Coronary artery (tissue), 2 donors: ENCODE measurements around the gene BMPR1A.
A peak's percentile ranks its signal among the peaks of the same experiment; 100 is the strongest.
"Not testable (repeated sequence)": the region's sequence is repeated elsewhere in the genome, so short reads cannot be mapped to it uniquely, and the experiment has no call there.

Experiments
- DNase-seq: peaks from one replicate; pipeline ENCODE4 v3.0.0-alpha.2; 2017; ENCODE audit warnings: low spot score
- H3K27ac ChIP-seq, 2 donors: fragments of 200-600 bp; sonication (generic); one replicate each; pipeline ENCODE4 v1.5.1; 2016 to 2019
- H3K4me3 ChIP-seq: fragments of 200-600 bp; sonication (generic); 2 replicates; pipeline ENCODE4 v1.5.1; 2016; ENCODE audit warnings: mild to moderate bottlenecking, moderate library complexity
- TF ChIP-seq, protein P1 (sequence below): fragments of 200-600 bp; sonication (generic); IDR thresholded peaks from one replicate; pipeline ENCODE4 v1.5.1; 2019; ENCODE audit warnings: antibody characterized with exemption

Gene BMPR1A

DNA sequence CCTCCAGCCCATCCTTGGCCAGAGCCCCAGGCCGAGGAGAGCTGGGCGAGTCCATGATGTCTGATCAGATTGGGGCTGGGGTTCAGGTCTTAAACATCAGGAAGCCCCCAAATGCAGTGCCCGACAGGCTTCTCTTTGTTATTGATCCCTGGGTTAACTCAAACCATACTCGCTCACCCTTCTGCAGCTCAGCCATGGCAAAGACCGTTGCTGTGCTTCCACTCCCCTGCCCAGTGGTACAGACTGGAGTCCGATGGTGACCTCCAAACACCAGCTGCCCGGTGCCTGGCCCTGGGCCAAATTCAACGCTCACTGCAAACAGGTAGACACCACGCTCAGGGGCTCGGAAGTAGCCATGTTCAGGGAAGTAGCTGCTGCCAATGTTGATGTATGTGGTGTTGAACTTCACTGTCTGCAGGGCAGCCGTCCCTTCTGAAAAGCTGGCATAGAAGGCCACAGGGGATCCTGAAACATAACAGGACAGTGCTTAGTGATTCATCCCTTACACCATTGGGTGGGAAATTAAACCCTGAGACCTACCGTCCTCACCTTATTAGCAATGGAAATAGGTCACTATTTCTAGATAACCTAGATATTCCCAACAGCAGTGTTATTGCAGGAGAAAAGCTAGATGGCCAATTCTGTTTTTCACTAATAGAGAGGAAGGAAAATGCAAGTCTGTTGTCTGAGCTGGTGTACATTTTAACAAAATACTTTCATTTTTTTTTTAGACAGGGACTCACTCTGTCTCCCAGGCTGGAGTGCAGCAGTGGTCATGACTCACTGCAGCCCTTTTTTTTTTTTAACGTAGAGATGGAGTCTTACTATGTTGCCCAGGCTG is 180.5 kb downstream of the BMPR1A start:
- H3K4me3 ChIP-seq: no peak overlapping the region
- H3K27ac ChIP-seq: peak overlapping the region; percentile 6 to 48
- DNase-seq: peak; percentile 69
- TF ChIP-seq, protein P1, sequence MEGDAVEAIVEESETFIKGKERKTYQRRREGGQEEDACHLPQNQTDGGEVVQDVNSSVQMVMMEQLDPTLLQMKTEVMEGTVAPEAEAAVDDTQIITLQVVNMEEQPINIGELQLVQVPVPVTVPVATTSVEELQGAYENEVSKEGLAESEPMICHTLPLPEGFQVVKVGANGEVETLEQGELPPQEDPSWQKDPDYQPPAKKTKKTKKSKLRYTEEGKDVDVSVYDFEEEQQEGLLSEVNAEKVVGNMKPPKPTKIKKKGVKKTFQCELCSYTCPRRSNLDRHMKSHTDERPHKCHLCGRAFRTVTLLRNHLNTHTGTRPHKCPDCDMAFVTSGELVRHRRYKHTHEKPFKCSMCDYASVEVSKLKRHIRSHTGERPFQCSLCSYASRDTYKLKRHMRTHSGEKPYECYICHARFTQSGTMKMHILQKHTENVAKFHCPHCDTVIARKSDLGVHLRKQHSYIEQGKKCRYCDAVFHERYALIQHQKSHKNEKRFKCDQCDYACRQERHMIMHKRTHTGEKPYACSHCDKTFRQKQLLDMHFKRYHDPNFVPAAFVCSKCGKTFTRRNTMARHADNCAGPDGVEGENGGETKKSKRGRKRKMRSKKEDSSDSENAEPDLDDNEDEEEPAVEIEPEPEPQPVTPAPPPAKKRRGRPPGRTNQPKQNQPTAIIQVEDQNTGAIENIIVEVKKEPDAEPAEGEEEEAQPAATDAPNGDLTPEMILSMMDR: no peak

DNA sequence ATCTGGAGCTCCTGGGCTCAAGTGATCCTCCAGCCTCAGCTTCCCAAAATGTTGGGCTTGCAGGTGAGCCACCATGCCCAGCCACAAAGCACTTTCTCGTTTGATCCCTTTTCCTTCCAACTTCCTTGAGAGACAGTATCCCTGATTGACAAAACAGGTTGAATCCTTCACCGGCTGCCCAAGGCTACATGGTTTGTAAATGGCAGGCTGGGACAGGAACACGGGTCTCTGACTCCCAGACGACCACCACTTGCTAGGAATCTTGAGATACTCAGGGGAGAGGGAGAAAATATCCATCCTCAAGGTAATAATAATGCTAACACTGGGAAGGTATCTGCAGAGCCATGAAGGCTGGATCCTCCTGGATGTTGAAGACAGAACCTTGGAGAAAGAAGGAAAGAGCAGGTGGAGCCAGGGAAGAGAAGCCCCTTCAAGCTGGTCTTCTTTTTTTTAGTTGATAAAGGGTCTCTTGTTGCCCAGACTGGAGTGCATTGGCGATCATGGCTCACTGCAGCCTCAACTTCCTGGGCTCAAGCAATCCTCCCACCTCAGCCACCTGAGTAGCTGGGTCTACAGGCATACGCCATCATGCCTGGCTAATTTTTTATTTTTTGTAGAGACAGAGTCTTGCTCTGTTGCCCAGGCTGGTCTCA is 181.2 kb downstream of the BMPR1A start:
- Histone ChIP-seq H3K4me3 (no peak overlapping the region), H3K27ac (peak overlapping the region in 1 of 2 donors; percentile 51)
- DNase-seq: peak; percentile 52
- TF ChIP-seq, protein P1: no peak

DNA sequence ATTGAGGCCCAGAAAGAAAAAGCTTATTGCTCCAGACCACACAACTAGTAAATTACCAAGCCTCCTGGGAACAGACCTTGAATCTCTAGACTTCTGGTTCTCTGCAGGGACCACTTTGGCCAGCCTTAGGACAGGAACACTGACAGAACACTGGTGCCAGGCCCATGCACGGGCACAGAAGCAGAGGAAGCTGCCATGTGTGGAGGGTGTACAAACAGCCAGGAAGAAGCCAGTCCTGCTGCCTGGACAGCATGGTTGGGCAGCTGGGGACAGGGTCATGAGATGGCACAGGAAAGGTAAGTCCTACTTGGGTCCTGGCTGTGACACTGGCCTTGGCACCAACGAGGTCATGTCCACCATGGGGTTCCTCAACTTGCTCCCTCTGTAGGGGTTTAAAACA is 181.8 kb downstream of the BMPR1A start:
- Histone ChIP-seq H3K27ac (no peak overlapping the region), H3K4me3 (no peak overlapping the region)
- TF ChIP-seq, protein P1: no peak
- DNase-seq: no peak

DNA sequence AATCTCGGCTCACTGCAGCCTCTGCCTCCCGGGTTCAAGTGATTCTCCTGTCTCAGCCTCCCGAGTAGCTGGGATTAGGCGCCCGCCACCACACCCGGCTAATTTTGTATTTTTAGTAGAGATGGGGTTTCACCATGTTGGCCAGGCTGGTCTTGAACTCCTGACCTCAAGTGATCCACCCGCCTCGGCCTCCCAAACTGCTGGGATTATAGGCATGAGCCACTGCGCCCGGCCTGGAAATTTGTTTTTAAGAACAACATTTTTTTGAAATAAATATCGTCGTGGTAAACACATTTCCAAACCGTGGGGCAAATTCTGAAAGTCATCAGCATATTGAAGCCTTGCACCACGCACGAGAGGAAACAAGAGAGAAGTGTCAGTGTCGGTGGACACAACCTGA is 183.7 kb downstream of the BMPR1A start:
- H3K27ac ChIP-seq, H3K4me3 ChIP-seq: not testable (repeated sequence)
- peak; percentile 40 for DNase-seq

DNA sequence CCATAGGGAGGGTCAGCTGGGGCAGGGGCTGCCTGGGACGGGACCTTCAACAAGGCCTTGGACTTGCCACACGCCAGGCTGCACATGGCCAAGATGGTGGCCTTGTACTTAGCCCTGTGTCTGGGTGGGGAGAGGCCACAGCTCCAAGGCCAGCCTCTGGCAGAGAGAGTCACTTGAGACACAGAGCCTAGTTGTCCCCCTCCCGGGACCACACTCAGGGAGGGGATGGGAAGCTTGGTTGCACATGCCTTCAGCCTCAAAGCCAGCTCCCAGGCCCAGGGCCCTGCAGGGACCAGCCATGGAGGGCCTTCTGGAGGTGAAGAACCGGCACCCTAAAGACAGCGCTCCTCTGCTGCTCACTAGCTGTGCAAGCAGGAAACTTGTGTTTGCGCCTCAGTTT is 184.3 kb downstream of the BMPR1A start:
- peak; percentile 76 for DNase-seq
- Histone ChIP-seq H3K4me3 (no peak overlapping the region), H3K27ac (no peak overlapping the region)
- TF ChIP-seq, protein P1: no peak

DNA sequence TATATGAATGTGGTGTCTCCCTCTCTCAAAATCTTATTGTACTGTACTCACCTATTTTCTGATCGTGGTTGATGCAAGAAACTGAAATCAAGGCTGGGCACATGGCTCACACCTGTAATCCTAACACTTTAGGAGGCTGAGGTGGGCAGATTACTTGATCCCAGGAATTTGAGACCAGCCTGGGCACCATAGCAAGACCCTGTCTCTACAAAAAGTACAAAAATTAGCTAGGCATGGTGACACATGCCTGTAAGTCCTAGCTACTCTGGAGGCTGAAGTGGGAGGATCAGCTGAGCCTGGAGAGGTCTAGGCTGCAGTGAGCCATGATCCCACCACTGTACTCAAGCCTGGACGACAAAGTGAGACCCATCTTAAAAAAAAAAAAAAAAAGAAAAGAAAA is 185.0 kb downstream of the BMPR1A start:
- TF ChIP-seq, protein P1: no peak
- DNase-seq: no peak
- no peak overlapping the region for H3K27ac ChIP-seq
- no peak overlapping the region for H3K4me3 ChIP-seq

DNA sequence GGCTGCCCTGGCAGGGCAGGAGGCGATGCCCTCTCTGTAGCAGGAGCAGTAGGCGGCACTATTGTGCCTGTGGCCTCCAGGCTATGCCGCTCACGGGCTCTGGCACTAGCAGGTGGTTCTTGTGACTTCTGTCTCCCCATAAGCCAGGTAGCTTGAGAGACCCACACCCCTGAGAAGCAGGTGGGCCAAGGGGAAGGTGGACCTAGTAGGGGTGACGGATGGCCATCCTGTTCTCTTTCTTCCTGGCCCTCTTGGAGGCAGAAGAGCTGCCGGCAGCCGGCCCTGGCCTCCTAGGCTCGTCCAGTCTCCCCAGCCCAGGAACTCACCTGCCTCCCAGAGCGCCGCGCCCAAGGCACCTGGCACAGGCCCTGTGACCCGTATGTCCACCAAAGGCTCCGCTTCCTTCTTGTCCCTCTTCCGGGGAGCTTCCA is 185.6 kb downstream of the BMPR1A start:
- DNase-seq: no peak
- TF ChIP-seq, protein P1: no peak
- peak overlapping the region in 1 of 2 donors; percentile 17 for H3K27ac ChIP-seq
- peak overlapping the region; percentile 56 for H3K4me3 ChIP-seq
